GM19025 (cell line): ENCODE results near the gene OPCML.

Experiments used
- ATAC-seq: cut with Tn5 transposase; IDR thresholded peaks from one replicate; pipeline ENCODE4 v1.9.1; 2021; ENCODE audit warnings: mild to moderate bottlenecking, low read depth, moderate library complexity; ENCODE audit not compliant: unreplicated experiment

The OPCML gene

GRCh38 chr11:132561937-132562336 is 970.4 kb downstream of the OPCML start:
- ATAC-seq, result no peak

DNA sequence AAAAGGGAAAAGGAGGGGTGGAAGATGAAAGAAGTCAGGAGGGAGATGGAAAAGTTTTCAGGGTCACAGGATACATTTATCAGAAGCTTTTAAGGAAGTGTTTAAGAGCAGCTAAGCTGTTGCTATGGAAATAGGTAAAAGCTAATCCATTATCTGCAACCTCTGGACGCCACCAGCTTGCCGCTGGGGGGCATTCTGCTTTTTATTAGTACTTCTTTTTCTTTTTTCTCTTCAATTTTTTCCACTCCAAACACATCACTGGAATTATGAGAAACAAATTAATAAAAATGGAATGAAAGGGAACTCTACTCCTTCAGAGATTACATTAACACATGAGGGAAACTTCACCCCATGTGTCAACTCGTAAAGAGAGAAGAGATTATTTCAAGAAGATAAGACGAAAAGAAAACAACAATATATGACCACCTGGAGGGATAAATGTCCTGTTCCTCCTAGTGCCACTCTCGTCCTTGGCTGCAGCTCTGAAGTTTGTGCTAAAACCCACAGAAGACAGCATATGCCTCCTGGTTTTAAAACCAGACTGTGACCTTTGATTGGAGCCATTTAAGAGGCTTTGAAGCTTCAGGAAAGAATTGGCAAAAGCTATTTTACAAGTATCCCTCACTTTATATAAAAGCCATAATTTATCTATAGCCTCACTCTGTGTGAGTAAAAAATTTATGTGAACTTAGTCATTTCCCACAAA is 972.8 kb downstream of the OPCML start:
- no peak for ATAC-seq

DNA sequence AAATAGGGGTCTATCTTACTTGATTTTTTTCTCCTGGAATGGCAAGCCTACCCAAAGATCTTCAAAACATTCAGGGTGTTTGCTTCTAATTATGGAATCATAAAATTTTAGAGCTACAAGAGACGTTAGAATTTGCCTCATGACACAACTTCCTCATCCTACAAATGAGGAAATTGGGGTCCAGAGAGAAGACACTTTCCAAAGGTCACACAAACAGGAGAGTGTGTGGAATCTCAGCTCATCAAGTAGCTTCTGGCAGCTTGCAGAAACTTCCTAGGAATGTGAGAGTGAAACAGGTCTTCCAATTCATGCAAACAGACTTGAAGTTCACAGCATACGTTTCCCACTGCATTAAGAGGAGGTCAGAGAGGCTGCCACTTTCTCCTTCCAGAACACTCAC is 976.0 kb downstream of the OPCML start:
- no peak for ATAC-seq

DNA sequence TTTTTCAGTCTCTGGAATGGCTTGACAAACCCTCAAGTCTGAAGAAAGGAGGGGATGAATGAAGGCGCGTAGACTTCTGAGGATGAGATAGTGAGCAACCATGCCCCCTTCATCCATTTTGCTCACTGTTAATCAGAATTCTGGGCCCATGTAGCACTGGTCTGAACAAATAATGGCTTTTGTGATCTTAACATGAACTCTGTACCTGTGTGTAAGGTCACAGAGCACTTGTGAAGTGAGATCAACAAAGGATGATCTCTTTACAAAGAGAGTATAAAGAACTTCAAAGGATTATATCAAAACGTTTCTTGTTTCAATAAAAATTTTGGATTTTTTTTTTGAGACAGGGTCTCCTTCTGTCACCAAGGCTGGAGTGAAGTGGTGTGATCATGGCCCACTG is 976.7 kb downstream of the OPCML start:
- ATAC-seq, result no peak

GRCh38 chr11:132551016-132551415 is 981.3 kb downstream of the OPCML start:
- ATAC-seq, result no peak

DNA sequence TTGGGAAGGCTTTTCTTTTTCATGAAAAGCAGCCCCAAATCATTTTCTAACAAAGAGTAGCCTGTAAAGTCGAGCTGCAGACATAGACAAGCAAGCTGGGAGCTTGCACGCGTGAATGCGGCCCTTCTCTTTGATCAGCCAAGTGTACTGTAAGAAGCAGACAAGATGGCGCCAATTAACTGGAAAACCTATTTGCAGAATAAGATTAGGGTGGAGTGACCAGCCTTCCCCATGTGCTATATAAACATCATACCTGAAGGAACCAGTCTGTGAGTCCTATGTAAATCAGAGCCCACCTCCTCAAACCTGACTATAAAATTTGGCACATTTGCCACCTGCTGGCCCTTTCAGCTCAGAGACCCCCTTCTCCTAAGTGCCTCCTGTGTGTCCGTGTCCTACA is 982.7 kb downstream of the OPCML start:
- no peak for ATAC-seq

DNA sequence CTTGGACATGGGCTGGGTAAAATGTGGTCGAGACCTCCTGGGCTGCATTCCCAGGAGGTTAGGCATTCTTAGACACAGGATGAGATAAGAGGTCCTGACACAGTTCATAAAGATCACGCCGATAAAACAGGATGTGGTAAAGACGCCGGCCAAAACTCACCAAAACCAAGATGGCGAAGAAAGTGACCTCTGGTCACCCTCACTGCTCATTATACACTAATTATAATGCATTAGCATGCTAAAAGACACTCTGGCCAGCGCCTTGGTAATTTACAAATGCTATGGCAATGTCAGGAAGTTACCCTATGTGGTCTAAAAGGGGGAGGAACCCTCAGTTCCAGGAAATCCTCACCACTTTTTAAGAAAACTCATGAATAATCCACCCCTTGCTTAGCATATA is 983.3 kb downstream of the OPCML start:
- no peak for ATAC-seq

- no peak for ATAC-seq
These were observed 988.3 kb downstream of the OPCML start for GRCh38 chr11:132544007-132544406.

- ATAC-seq, result no peak
These were observed 990.5 kb downstream of the OPCML start for GRCh38 chr11:132541794-132542193.

- no peak for ATAC-seq
These were observed 991.7 kb downstream of the OPCML start for GRCh38 chr11:132540581-132540980.

DNA sequence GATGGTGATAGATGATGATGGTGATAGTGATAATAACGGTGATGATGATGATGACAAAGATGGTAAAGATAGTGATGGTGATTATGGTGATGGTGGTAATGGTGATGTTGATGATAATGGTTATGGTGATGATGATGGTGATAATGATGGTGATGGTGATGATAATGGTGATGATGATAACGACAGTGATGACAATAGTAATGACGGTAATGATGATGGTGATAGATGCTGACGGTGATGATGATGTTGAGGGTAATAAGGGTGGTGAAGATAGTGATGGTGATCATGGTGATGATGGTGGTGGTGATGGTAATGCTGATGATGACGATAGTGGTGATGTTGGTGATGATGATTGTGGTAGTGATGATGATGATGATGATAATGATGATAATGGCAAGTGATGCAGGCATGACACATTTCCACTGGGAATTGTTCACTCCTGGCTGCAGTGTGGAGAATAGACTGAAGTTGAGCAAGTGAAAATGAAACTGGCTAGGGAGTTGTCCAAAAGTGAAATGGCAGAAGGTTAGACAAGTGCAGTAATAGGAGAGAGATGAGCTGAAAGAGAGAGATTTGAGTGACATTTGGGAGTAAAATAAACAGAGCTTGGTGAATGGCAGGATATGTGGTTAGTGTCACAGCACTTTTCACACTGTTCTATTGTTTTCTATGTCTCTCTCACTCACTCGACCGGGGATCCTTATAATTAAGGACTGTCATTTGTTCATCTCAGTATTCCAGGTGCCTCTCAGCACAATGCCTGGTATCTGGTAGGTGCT is 992.5 kb downstream of the OPCML start:
- ATAC-seq, result no peak

GRCh38 chr11:132538642-132539041 is 993.7 kb downstream of the OPCML start:
- no peak for ATAC-seq

- ATAC-seq, result no peak
These were observed 996.5 kb downstream of the OPCML start for GRCh38 chr11:132535830-132536229.

DNA sequence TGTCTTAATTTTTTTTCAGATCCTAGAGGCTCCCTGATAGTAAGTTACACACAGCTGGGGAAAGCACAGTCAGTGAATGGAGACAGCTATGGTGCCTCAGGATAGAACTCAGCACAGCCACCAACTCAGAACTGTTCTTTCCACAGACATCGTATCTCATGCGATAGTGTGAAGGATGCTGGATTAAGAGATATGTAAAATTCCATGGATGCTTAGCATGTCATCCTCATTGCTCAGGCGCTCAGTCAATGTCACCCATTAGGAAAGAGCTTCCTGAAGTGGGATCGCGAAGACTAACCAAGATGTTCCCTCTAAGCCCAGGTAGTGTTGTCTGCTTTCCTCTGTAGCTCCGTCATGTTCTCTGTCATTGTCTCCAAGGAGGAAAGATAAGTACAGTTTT is 1000.4 kb downstream of the OPCML start:
- ATAC-seq, result no peak

DNA sequence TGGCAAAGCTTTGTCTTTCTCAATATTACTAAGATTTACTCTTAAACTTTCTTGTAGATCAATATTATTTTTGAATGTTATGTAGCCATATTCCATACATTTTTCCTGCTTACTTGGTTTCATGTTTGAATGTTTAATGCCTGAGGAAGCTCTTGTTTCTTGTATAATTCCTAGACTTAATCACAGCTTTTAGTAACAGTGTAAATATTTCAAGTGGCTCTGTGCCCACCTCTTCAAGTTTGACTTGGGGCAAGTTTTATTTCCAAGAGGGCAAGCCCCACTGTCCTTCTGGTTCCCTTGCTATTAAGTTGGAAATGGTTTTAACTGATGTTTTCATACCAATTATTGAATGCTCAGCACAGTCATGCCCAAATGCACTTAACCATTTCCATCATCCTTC is 1004.1 kb downstream of the OPCML start:
- ATAC-seq, result no peak

GRCh38 chr11:132523929-132524328 is 1008.4 kb downstream of the OPCML start:
- no peak for ATAC-seq

- ATAC-seq, result no peak
These were observed 1012.1 kb downstream of the OPCML start for GRCh38 chr11:132520199-132520598.

- ATAC-seq, result no peak
These were observed 1013.0 kb downstream of the OPCML start for GRCh38 chr11:132519241-132519815.

GRCh38 chr11:132504501-132505041 is 1027.7 kb downstream of the OPCML start:
- ATAC-seq, result no peak

DNA sequence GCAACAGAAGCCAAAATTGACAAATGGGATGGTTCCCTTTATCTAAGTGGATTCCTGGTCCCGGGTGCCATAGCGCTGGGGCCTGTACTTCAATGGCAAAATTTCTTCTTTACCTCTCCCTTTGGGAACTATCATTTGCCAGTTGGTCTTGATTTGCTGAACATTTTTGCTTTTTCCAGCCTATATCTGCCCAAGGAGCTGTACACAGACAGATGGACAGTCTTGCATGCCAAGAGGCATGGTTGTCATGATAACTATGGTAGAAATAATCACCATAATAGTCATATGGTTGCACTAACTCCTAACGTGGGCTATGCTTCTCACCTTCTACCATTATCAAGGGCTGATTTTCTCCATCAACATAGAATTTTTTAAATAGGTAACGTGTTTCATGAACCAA is 1030.9 kb downstream of the OPCML start:
- ATAC-seq, result no peak

GRCh38 chr11:132499661-132500060 is 1032.6 kb downstream of the OPCML start:
- no peak for ATAC-seq
